HL-60 (cell line): Measurements from ENCODE around the gene ADCY5.

Experiments
- GABPA ChIP-seq: IDR thresholded peaks from 2 replicates; pipeline ENCODE4 v1.6.1; 2012; ENCODE audit warnings: low read depth
- POLR2AphosphoS5 ChIP-seq: IDR thresholded peaks from 2 replicates; pipeline ENCODE4 v1.6.1; 2012; ENCODE audit warnings: low read depth
- TF ChIP-seq, protein P1 (sequence below): IDR thresholded peaks from 2 replicates; pipeline ENCODE4 v1.6.1; 2012; ENCODE audit warnings: low read depth; ENCODE audit not compliant: insufficient replicate concordance
- TF ChIP-seq, protein P2 (sequence below): IDR thresholded peaks from one replicate; pipeline ENCODE4 v1.5.1; 2011; ENCODE audit warnings: low read length, control low read depth, inconsistent platforms; ENCODE audit not compliant: insufficient read depth

DNA sequence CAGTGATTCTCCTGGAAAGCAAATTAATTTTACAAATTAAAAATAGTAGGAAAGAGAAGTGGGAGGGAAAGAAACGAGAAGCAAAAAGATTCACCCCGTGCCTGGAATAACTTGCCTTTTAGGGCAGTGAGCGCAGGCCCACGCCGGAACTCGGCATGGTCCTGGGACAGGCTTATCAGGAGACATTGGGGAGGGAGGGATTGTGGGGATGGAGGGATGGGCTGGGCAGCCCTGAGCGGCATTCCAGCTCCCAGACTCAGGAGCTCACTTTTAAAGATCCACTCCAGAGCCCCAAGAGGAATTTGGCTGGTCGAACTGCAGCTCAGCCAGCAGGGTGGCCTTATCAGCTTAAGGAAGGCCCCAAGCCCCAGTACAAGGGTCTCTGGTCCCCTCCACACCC, 117.9 kb downstream of the ADCY5 start:
- TF ChIP-seq, protein P1, sequence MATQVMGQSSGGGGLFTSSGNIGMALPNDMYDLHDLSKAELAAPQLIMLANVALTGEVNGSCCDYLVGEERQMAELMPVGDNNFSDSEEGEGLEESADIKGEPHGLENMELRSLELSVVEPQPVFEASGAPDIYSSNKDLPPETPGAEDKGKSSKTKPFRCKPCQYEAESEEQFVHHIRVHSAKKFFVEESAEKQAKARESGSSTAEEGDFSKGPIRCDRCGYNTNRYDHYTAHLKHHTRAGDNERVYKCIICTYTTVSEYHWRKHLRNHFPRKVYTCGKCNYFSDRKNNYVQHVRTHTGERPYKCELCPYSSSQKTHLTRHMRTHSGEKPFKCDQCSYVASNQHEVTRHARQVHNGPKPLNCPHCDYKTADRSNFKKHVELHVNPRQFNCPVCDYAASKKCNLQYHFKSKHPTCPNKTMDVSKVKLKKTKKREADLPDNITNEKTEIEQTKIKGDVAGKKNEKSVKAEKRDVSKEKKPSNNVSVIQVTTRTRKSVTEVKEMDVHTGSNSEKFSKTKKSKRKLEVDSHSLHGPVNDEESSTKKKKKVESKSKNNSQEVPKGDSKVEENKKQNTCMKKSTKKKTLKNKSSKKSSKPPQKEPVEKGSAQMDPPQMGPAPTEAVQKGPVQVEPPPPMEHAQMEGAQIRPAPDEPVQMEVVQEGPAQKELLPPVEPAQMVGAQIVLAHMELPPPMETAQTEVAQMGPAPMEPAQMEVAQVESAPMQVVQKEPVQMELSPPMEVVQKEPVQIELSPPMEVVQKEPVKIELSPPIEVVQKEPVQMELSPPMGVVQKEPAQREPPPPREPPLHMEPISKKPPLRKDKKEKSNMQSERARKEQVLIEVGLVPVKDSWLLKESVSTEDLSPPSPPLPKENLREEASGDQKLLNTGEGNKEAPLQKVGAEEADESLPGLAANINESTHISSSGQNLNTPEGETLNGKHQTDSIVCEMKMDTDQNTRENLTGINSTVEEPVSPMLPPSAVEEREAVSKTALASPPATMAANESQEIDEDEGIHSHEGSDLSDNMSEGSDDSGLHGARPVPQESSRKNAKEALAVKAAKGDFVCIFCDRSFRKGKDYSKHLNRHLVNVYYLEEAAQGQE: no peak
- TF ChIP-seq, protein P2, sequence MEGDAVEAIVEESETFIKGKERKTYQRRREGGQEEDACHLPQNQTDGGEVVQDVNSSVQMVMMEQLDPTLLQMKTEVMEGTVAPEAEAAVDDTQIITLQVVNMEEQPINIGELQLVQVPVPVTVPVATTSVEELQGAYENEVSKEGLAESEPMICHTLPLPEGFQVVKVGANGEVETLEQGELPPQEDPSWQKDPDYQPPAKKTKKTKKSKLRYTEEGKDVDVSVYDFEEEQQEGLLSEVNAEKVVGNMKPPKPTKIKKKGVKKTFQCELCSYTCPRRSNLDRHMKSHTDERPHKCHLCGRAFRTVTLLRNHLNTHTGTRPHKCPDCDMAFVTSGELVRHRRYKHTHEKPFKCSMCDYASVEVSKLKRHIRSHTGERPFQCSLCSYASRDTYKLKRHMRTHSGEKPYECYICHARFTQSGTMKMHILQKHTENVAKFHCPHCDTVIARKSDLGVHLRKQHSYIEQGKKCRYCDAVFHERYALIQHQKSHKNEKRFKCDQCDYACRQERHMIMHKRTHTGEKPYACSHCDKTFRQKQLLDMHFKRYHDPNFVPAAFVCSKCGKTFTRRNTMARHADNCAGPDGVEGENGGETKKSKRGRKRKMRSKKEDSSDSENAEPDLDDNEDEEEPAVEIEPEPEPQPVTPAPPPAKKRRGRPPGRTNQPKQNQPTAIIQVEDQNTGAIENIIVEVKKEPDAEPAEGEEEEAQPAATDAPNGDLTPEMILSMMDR: no peak
- TF ChIP-seq POLR2AphosphoS5: no peak
- no peak for TF ChIP-seq GABPA
